Muscle layer of duodenum (tissue), 2 donors: ENCODE data around the gene FCGR3A.
"Not testable (repeated sequence)": the region's sequence is repeated elsewhere in the genome, so short reads cannot be mapped to it uniquely, and the experiment has no call there.

ENCODE experiments used
- H3K27ac ChIP-seq: one replicate; pipeline ENCODE4 v1.7.0; 2013; ENCODE audit warnings: mild to moderate bottlenecking, low read length
- H3K27me3 ChIP-seq: one replicate; pipeline ENCODE4 v1.7.0; 2013; ENCODE audit warnings: low read depth, mild to moderate bottlenecking, control low read depth, low read length
- H3K36me3 ChIP-seq, 2 donors: one replicate each; pipeline ENCODE4 v1.7.0; 2013; ENCODE audit warnings: low read length in 2 of 2, control low read depth in 1 of 2, mild to moderate bottlenecking in 1 of 2; ENCODE audit not compliant: insufficient read depth in 2 of 2, control insufficient read depth in 1 of 2
- H3K4me1 ChIP-seq, 2 donors: one replicate each; pipeline ENCODE4 v1.7.0; 2013; ENCODE audit warnings: low read length in 2 of 2, mild to moderate bottlenecking in 2 of 2, control low read depth in 1 of 2, moderate library complexity in 1 of 2; ENCODE audit not compliant: insufficient read depth in 2 of 2, control insufficient read depth in 1 of 2
- H3K4me3 ChIP-seq, 2 donors: one replicate each; pipeline ENCODE4 v1.7.0; 2013; ENCODE audit warnings: low read length in 2 of 2, low read depth in 1 of 2, mild to moderate bottlenecking in 1 of 2
- H3K9me3 ChIP-seq, 2 donors: one replicate each; pipeline ENCODE4 v1.7.0; 2013; ENCODE audit warnings: low read length in 2 of 2, control low read depth in 1 of 2, mild to moderate bottlenecking in 1 of 2; ENCODE audit not compliant: control insufficient read depth in 1 of 2
- donor health status: healthy.

The FCGR3A gene

GRCh38 chr1:161549652-161550051, at the start of gene FCGR3A:
Gene FCGR3A (minus strand): TSS chr1:161549818. CDS start chr1:161549736, 82 bp downstream.
- Histone ChIP-seq H3K27ac (no peak within 1 kb of the TSS), H3K4me3 (no peak within 1 kb of the TSS), H3K27me3 (no peaks in the 10 kb centered on the region), H3K36me3 (no peaks in the 10 kb centered on the region), H3K4me1 (no peaks in the 10 kb centered on the region), H3K9me3 (no peaks in the 10 kb centered on the region)

GRCh38 chr1:161597077-161597476, 47.5 kb upstream of the FCGR3A start:
- H3K4me3 ChIP-seq, H3K36me3 ChIP-seq, H3K27ac ChIP-seq, H3K27me3 ChIP-seq, H3K4me1 ChIP-seq, H3K9me3 ChIP-seq: not testable (repeated sequence)

GRCh38 chr1:161595583-161595982, 46.0 kb upstream of the FCGR3A start:
- H3K4me1 ChIP-seq, H3K9me3 ChIP-seq, H3K36me3 ChIP-seq, H3K27ac ChIP-seq, H3K4me3 ChIP-seq, H3K27me3 ChIP-seq: not testable (repeated sequence)

- H3K27ac ChIP-seq, H3K4me1 ChIP-seq, H3K27me3 ChIP-seq, H3K36me3 ChIP-seq, H3K9me3 ChIP-seq, H3K4me3 ChIP-seq: not testable (repeated sequence)
Observed at GRCh38 chr1:161595173-161595572, 45.6 kb upstream of the FCGR3A start.

- H3K4me1 ChIP-seq, H3K27ac ChIP-seq, H3K36me3 ChIP-seq, H3K4me3 ChIP-seq, H3K27me3 ChIP-seq, H3K9me3 ChIP-seq: not testable (repeated sequence)
Observed at GRCh38 chr1:161594269-161594984, 44.8 kb upstream of the FCGR3A start.

GRCh38 chr1:161593092-161593755, 43.6 kb upstream of the FCGR3A start:
- not testable (repeated sequence) for H3K27ac ChIP-seq, H3K9me3 ChIP-seq, H3K36me3 ChIP-seq, H3K27me3 ChIP-seq, H3K4me3 ChIP-seq, H3K4me1 ChIP-seq

- H3K9me3 ChIP-seq, H3K27ac ChIP-seq, H3K36me3 ChIP-seq: not testable (repeated sequence)
Observed at GRCh38 chr1:161592586-161592985, 43.0 kb upstream of the FCGR3A start.

GRCh38 chr1:161589920-161590319, 40.3 kb upstream of the FCGR3A start:
- not testable (repeated sequence) for H3K27me3 ChIP-seq, H3K36me3 ChIP-seq, H3K4me1 ChIP-seq, H3K27ac ChIP-seq, H3K4me3 ChIP-seq, H3K9me3 ChIP-seq

More at GRCh38 chr1:161592586-161592985, 43.0 kb upstream of the FCGR3A start:
- not testable (repeated sequence) for H3K4me1 ChIP-seq, H3K4me3 ChIP-seq, H3K27me3 ChIP-seq

GRCh38 chr1:161589365-161589764, 39.7 kb upstream of the FCGR3A start:
- H3K27ac ChIP-seq, H3K36me3 ChIP-seq, H3K4me1 ChIP-seq, H3K4me3 ChIP-seq, H3K27me3 ChIP-seq, H3K9me3 ChIP-seq: not testable (repeated sequence)

- H3K36me3 ChIP-seq, H3K27me3 ChIP-seq, H3K9me3 ChIP-seq, H3K4me3 ChIP-seq, H3K4me1 ChIP-seq, H3K27ac ChIP-seq: not testable (repeated sequence)
Observed at GRCh38 chr1:161588596-161588995, 39.0 kb upstream of the FCGR3A start.

- H3K36me3 ChIP-seq, H3K9me3 ChIP-seq, H3K27me3 ChIP-seq, H3K4me1 ChIP-seq, H3K4me3 ChIP-seq, H3K27ac ChIP-seq: not testable (repeated sequence)
Observed at GRCh38 chr1:161582882-161583281, 33.3 kb upstream of the FCGR3A start.
